Measurements from ENCODE around the gene AP2A2. TPM values are rescaled to one million over a fixed set of nuclear protein-coding genes. Genes with fewer than 3 reads are reported as not detected.
A peak's percentile ranks its signal among the peaks of the same experiment; 100 is the strongest.

Gene AP2A2
- total RNA-seq, 1 experiment from 2014 or later, result 29.6 TPM

- Histone ChIP-seq H3K9me3 (ENCODE audit: low read length) (no peaks in the 10 kb centered on the region), H2AFZ (ENCODE audit: low read length) (peak overlapping the region; percentile 76), H3K79me2 (ENCODE audit: low read length) (peaks cover 39% of the 10 kb centered on the region), H3K36me3 (ENCODE audit: low read depth, low read length) (no peaks in the 10 kb centered on the region; the same call in 1 of the 2 replicates), H3K9me2 (replicated peaks; ENCODE audit: low read length) (no peaks in the 10 kb centered on the region), H4K20me1 (ENCODE audit: low read length) (no peaks in the 10 kb centered on the region), H3K4me3 (ENCODE audit: low read length) (peak overlapping the region; percentile 73), H3K27ac (ENCODE audit: low read length) (peak overlapping the region; percentile 59), H3F3A (ENCODE audit: low read length, unreplicated experiment) (no peaks in the 10 kb centered on the region), H3K9ac (ENCODE audit: low read length) (peak overlapping the region; percentile 99), H3K27me3 (ENCODE audit: low read length) (no peaks in the 10 kb centered on the region), H3K4me1 (ENCODE audit: insufficient read depth, low read length) (peaks cover 16% of the 10 kb centered on the region), H3K4me2 (ENCODE audit: low read length) (peak overlapping the region; percentile 95)
- TF ChIP-seq EZH2phosphoT487 (IDR thresholded peaks at IDR 0.05; ENCODE audit: borderline replicate concordance, low read length) (no peak), EZH2 (IDR thresholded peaks at IDR 0.05; ENCODE audit: low read length, unreplicated experiment) (no peak)
- TF ChIP-seq, protein P1, sequence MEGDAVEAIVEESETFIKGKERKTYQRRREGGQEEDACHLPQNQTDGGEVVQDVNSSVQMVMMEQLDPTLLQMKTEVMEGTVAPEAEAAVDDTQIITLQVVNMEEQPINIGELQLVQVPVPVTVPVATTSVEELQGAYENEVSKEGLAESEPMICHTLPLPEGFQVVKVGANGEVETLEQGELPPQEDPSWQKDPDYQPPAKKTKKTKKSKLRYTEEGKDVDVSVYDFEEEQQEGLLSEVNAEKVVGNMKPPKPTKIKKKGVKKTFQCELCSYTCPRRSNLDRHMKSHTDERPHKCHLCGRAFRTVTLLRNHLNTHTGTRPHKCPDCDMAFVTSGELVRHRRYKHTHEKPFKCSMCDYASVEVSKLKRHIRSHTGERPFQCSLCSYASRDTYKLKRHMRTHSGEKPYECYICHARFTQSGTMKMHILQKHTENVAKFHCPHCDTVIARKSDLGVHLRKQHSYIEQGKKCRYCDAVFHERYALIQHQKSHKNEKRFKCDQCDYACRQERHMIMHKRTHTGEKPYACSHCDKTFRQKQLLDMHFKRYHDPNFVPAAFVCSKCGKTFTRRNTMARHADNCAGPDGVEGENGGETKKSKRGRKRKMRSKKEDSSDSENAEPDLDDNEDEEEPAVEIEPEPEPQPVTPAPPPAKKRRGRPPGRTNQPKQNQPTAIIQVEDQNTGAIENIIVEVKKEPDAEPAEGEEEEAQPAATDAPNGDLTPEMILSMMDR (conservative IDR thresholded peaks at IDR 0.05; ENCODE audit: low read depth, low read length), result no peak
- CTCF ChIA-PET, result interaction anchor here (0.5 kb wide), 1 partner anchor 16 kb away, joined by 5 read pairs; no protein-coding TSS in a partner anchor
- intact Hi-C loops (cut with micrococcal nuclease), result no loop called here
- DNase-seq (peak; percentile 28), ATAC-seq (peak; percentile 28)
- POLR2A ChIA-PET (ENCODE audit: unreplicated experiment), result interaction anchor here (1.1 kb wide), 1 partner anchor 142 kb away, joined by 5 read pairs; no protein-coding TSS in a partner anchor
- BruUV-seq (replicated peaks), result no TSS peak
Measured at GRCh38 chr11:911031-911889, 14.4 kb upstream of the AP2A2 start.

DNA sequence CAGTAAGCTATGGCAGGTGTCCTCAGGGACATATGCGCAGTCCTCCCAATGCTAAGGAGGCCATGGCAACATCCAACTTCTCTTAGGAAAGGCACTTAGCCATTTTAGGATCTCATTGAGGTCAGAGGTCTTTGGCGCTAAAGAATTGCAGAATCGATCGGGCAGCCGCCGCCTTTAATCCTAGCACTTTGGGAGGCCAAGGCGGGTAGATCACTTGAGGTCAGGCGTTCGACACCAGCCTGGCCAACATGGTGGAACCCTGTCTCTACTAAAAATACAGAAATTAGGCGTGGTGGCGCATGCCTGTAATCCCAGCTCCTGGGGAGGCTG lies 13.8 kb upstream of the AP2A2 start:
- intact Hi-C loops (cut with micrococcal nuclease), result no loop called here
- H3K27me3 ChIP-seq (ENCODE audit: low read length), result no peaks in the 10 kb centered on the region
- H3K4me3 ChIP-seq (ENCODE audit: low read length), result no peak overlapping the region
- no peaks in the 10 kb centered on the region for H3K9me2 ChIP-seq (replicated peaks; ENCODE audit: low read length)
- no peak for ATAC-seq
- H3F3A ChIP-seq (ENCODE audit: low read length, unreplicated experiment), result no peaks in the 10 kb centered on the region
- no peaks in the 10 kb centered on the region; the same call in 1 of the 2 replicates for H3K36me3 ChIP-seq (ENCODE audit: low read depth, low read length)
- no peaks in the 10 kb centered on the region for H4K20me1 ChIP-seq (ENCODE audit: low read length)
- H3K27ac ChIP-seq (ENCODE audit: low read length), result no peak overlapping the region
- POLR2A ChIA-PET (ENCODE audit: unreplicated experiment), result no interaction called here
- H3K9ac ChIP-seq (ENCODE audit: low read length), result no peak overlapping the region
- H2AFZ ChIP-seq (ENCODE audit: low read length), result no peak overlapping the region
- H3K9me3 ChIP-seq (ENCODE audit: low read length), result no peaks in the 10 kb centered on the region
- CTCF ChIA-PET, result no interaction called here
- TSS peak; percentile 75 for BruUV-seq (replicated peaks)
- peaks cover 34% of the 10 kb centered on the region for H3K79me2 ChIP-seq (ENCODE audit: low read length)
- peaks cover 16% of the 10 kb centered on the region for H3K4me1 ChIP-seq (ENCODE audit: insufficient read depth, low read length)
- H3K4me2 ChIP-seq (ENCODE audit: low read length), result peak overlapping the region; percentile 95; the same call in 1 of the 2 replicates
- DNase-seq, result no peak
- TF ChIP-seq EZH2phosphoT487 (IDR thresholded peaks at IDR 0.05; ENCODE audit: borderline replicate concordance, low read length) (no peak), EZH2 (IDR thresholded peaks at IDR 0.05; ENCODE audit: low read length, unreplicated experiment) (no peak)
- TF ChIP-seq, protein P1 (conservative IDR thresholded peaks at IDR 0.05; ENCODE audit: low read depth, low read length), result no peak

- Histone ChIP-seq H3K9me2 (replicated peaks; ENCODE audit: low read length) (no peaks in the 10 kb centered on the region), H3K36me3 (ENCODE audit: low read depth, low read length) (no peaks in the 10 kb centered on the region; the same call in 1 of the 2 replicates), H4K20me1 (ENCODE audit: low read length) (no peaks in the 10 kb centered on the region), H2AFZ (ENCODE audit: low read length) (no peak overlapping the region), H3K4me1 (ENCODE audit: insufficient read depth, low read length) (peaks cover 16% of the 10 kb centered on the region), H3K9ac (ENCODE audit: low read length) (no peak overlapping the region), H3F3A (ENCODE audit: low read length, unreplicated experiment) (no peaks in the 10 kb centered on the region), H3K27ac (ENCODE audit: low read length) (no peak overlapping the region), H3K4me2 (ENCODE audit: low read length) (no peak overlapping the region), H3K4me3 (ENCODE audit: low read length) (no peak overlapping the region), H3K9me3 (ENCODE audit: low read length) (no peaks in the 10 kb centered on the region), H3K27me3 (ENCODE audit: low read length) (no peaks in the 10 kb centered on the region), H3K79me2 (ENCODE audit: low read length) (peaks cover 33% of the 10 kb centered on the region)
- no peak for TF ChIP-seq EZH2phosphoT487 (IDR thresholded peaks at IDR 0.05; ENCODE audit: borderline replicate concordance, low read length)
- no peak for TF ChIP-seq EZH2 (IDR thresholded peaks at IDR 0.05; ENCODE audit: low read length, unreplicated experiment)
- TF ChIP-seq, protein P1 (conservative IDR thresholded peaks at IDR 0.05; ENCODE audit: low read depth, low read length), result no peak
- no peak for DNase-seq
- no TSS peak for BruUV-seq (replicated peaks)
- POLR2A ChIA-PET (ENCODE audit: unreplicated experiment), result no interaction called here
- intact Hi-C loops (cut with micrococcal nuclease), result no loop called here
- no peak for ATAC-seq
- CTCF ChIA-PET, result no interaction called here
Measured at GRCh38 chr11:912266-912665, 13.4 kb upstream of the AP2A2 start.

Data from PC-3 (cell line).